Mucosa of stomach (tissue), 1 donor: ENCODE results near the gene PITRM1.

Experiments used
- H3K27me3 ChIP-seq: one replicate; pipeline ENCODE4 v1.7.0; 2013; ENCODE audit warnings: mild to moderate bottlenecking, low read length; ENCODE audit not compliant: control insufficient read depth, insufficient read depth
- H3K36me3 ChIP-seq: one replicate; pipeline ENCODE4 v1.7.0; 2013; ENCODE audit warnings: low read length; ENCODE audit not compliant: control insufficient read depth, insufficient read depth
- H3K4me1 ChIP-seq: one replicate; pipeline ENCODE4 v1.7.0; 2013; ENCODE audit warnings: mild to moderate bottlenecking, low read length; ENCODE audit not compliant: control insufficient read depth, insufficient read depth
- H3K4me3 ChIP-seq: one replicate; pipeline ENCODE4 v1.7.0; 2013; ENCODE audit warnings: low read length
- H3K9ac ChIP-seq: one replicate; pipeline ENCODE4 v1.7.0; 2013; ENCODE audit warnings: mild to moderate bottlenecking, low read length, moderate library complexity
- H3K9me3 ChIP-seq: one replicate; pipeline ENCODE4 v1.7.0; 2013; ENCODE audit warnings: mild to moderate bottlenecking, low read length, moderate library complexity; ENCODE audit not compliant: control insufficient read depth
- donor health status: Pancreatic carcinoma.

Gene PITRM1

GRCh38 chr10:3132036-3133025 is 40.3 kb downstream of the PITRM1 start:
- no peaks in the 10 kb centered on the region for H3K9me3 ChIP-seq
- H3K36me3 ChIP-seq = peaks cover 3% of the 10 kb centered on the region
- H3K4me1 ChIP-seq = peaks cover 3% of the 10 kb centered on the region
- no peak overlapping the region for H3K9ac ChIP-seq
- H3K4me3 ChIP-seq = no peak overlapping the region
- H3K27me3 ChIP-seq = no peaks in the 10 kb centered on the region

DNA sequence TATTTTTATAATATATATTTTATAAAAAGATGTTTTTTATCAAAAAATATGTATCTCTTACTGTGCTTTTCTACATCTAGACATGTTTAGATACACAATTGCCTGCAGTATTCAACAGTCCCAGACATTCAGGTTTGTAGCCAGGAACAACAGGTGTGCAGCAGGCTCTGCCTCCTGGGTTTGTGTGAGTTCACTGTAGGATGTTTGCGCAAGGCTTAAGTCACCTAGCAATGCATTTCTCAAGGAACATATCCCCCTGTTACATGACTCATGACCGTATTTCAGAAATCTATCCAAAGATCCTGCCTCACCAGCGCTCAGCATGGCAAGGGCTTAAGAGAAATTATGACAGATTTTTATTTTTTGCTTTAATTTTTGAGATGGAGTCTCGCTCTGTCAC is 41.5 kb downstream of the PITRM1 start:
- Histone ChIP-seq H3K9ac (no peak overlapping the region), H3K27me3 (no peaks in the 10 kb centered on the region), H3K4me3 (no peak overlapping the region), H3K9me3 (no peaks in the 10 kb centered on the region), H3K36me3 (peaks cover under 1% of the 10 kb centered on the region), H3K4me1 (peaks cover 15% of the 10 kb centered on the region)

GRCh38 chr10:3129581-3130340 is 42.8 kb downstream of the PITRM1 start:
- Histone ChIP-seq H3K9ac (no peak overlapping the region), H3K36me3 (no peaks in the 10 kb centered on the region), H3K4me1 (peaks cover 15% of the 10 kb centered on the region), H3K4me3 (no peak overlapping the region), H3K27me3 (no peaks in the 10 kb centered on the region), H3K9me3 (no peaks in the 10 kb centered on the region)

GRCh38 chr10:3128379-3129130 is 44.0 kb downstream of the PITRM1 start:
- no peaks in the 10 kb centered on the region for H3K36me3 ChIP-seq
- no peak overlapping the region for H3K4me3 ChIP-seq
- no peak overlapping the region for H3K9ac ChIP-seq

GRCh38 chr10:3127921-3128320 is 44.7 kb downstream of the PITRM1 start:
- Histone ChIP-seq H3K36me3 (no peaks in the 10 kb centered on the region), H3K4me3 (no peak overlapping the region), H3K27me3 (no peaks in the 10 kb centered on the region), H3K9me3 (no peaks in the 10 kb centered on the region), H3K9ac (no peak overlapping the region), H3K4me1 (peaks cover 15% of the 10 kb centered on the region)

More at GRCh38 chr10:3128379-3129130, 44.0 kb downstream of the PITRM1 start:
- no peaks in the 10 kb centered on the region for H3K9me3 ChIP-seq
- H3K27me3 ChIP-seq = no peaks in the 10 kb centered on the region
- peaks cover 15% of the 10 kb centered on the region for H3K4me1 ChIP-seq

GRCh38 chr10:3126741-3127346 is 45.7 kb downstream of the PITRM1 start:
- no peaks in the 10 kb centered on the region for H3K9me3 ChIP-seq
- H3K27me3 ChIP-seq = no peaks in the 10 kb centered on the region
- H3K4me3 ChIP-seq = no peak overlapping the region
- H3K9ac ChIP-seq = no peak overlapping the region
- H3K36me3 ChIP-seq = no peaks in the 10 kb centered on the region
- H3K4me1 ChIP-seq = peaks cover 15% of the 10 kb centered on the region

- Histone ChIP-seq H3K4me3 (no peak overlapping the region), H3K9ac (no peak overlapping the region), H3K27me3 (no peaks in the 10 kb centered on the region), H3K9me3 (no peaks in the 10 kb centered on the region), H3K36me3 (no peaks in the 10 kb centered on the region), H3K4me1 (peaks cover 15% of the 10 kb centered on the region)
Measured at GRCh38 chr10:3126249-3126648, 46.3 kb downstream of the PITRM1 start.

DNA sequence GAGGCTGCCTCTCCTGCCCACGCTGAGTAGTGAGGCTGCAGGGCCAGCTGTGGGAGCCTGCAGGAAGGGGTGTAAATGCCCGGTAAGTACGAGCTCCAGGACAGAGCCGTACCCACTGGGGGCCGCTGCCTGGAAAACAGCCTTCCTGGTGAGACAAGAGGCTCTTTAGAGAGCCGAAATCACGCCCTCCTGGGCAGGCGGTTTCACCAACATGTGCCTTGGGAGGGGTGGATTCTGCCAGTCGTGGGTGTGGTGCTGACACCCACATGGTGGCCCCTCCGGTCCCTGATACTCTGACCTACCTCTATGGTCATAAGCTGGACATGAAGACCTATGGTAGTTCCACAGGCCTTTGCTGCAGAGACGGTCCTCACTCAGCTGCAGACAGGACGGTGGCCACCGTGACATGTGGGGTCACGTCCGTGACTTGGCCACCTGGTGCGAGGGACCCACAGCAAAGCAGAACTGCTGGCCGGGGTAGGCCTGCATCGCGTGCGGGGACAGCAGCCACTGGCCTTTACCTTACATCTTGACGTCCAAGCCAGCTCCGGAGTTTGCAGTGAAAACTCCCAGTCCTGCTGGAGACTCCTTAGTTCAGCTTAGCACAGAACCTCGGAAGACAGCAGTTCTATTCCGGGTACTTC is 46.9 kb downstream of the PITRM1 start:
- H3K4me1 ChIP-seq = peaks cover 15% of the 10 kb centered on the region
- no peak overlapping the region for H3K9ac ChIP-seq
- H3K4me3 ChIP-seq = no peak overlapping the region
- no peaks in the 10 kb centered on the region for H3K27me3 ChIP-seq
- no peaks in the 10 kb centered on the region for H3K9me3 ChIP-seq
- no peaks in the 10 kb centered on the region for H3K36me3 ChIP-seq

- Histone ChIP-seq H3K4me1 (peaks cover 15% of the 10 kb centered on the region), H3K36me3 (no peaks in the 10 kb centered on the region), H3K27me3 (no peaks in the 10 kb centered on the region), H3K4me3 (no peak overlapping the region), H3K9ac (no peak overlapping the region), H3K9me3 (no peaks in the 10 kb centered on the region)
Measured at GRCh38 chr10:3124412-3125175, 48.0 kb downstream of the PITRM1 start.

DNA sequence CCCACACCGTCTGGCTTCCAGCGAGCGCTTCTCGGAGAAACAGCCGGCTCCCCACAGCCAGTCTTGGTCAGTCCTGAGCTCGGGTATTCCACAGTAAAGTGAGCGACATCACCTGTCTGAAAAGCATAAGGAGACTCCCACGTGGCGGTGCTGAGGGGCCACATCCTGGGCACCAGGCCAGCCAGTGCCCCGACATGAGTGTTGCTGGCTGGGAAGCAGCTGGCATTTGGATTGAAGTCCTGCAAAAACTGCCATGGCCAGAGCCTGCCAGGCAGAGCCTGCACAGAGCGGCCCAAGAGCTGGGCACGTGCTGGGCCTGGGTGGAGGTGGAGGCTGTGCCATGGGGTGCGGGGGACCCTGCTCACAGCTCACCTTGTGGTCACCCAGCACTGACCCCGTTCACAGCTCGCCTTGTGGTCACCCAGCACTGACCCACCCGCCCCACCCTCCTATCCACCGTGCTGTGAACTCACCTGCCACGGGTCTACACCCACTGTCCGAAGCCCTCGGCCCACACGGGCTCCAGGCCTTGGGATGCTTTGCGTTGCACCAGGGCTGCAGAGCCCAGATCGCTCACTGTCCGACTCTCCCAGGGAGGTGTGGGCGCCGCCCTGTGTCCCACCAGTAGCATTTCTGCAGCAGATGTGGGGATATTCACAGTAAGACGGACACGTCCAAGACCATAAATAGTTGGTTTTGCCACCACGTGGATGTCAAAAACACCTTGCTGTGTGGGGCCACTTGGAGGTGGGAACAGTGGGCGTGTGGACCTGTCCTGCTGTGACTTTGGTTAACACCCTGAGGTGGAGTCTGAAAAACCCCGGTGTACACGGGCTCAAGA is 48.8 kb downstream of the PITRM1 start:
- no peaks in the 10 kb centered on the region for H3K27me3 ChIP-seq
- H3K9me3 ChIP-seq = no peaks in the 10 kb centered on the region
- H3K4me3 ChIP-seq = no peak overlapping the region
- no peaks in the 10 kb centered on the region for H3K36me3 ChIP-seq
- peaks cover 18% of the 10 kb centered on the region for H3K4me1 ChIP-seq
- no peak overlapping the region for H3K9ac ChIP-seq
